ENCODE data around the gene RAB3B.

The RAB3B gene

GRCh38 chr1:51955797-51956527 lies 34.5 kb downstream of the RAB3B start:
- Histone ChIP-seq H4K20me1 (ENCODE audit: insufficient read depth, low read length) (no peaks in the 10 kb centered on the region), H2AFZ (ENCODE audit: low read length) (no peak overlapping the region), H3K4me3 (ENCODE audit: low read depth, low read length, poor library complexity, severe bottlenecking) (no peak overlapping the region), H3K27me3 (ENCODE audit: insufficient read depth, low read length) (no peaks in the 10 kb centered on the region), H3K4me1 (ENCODE audit: insufficient read depth, low read length, severe bottlenecking) (peaks cover 16% of the 10 kb centered on the region), H3K9me3 (ENCODE audit: low read length) (no peaks in the 10 kb centered on the region), H3F3A (ENCODE audit: insufficient read depth, low read length) (no peaks in the 10 kb centered on the region), H3K4me2 (ENCODE audit: low read length) (no peak overlapping the region), H3K27ac (ENCODE audit: low read depth, low read length, poor library complexity, severe bottlenecking) (no peak overlapping the region), H3K9me2 (ENCODE audit: low read depth, low read length) (no peaks in the 10 kb centered on the region), H3K79me2 (ENCODE audit: insufficient read depth, low read length) (no peaks in the 10 kb centered on the region), H3K36me3 (ENCODE audit: insufficient read depth, low read length) (no peaks in the 10 kb centered on the region), H3K9ac (ENCODE audit: low read length) (no peak overlapping the region)
- TF ChIP-seq CTCF (IDR thresholded peaks at IDR 0.05; ENCODE audit: low read length) (no peak), EZH2 (IDR thresholded peaks at IDR 0.05; ENCODE audit: borderline replicate concordance, low read length) (no peak)

- Histone ChIP-seq H4K20me1 (ENCODE audit: insufficient read depth, low read length) (no peaks in the 10 kb centered on the region), H3K27me3 (ENCODE audit: insufficient read depth, low read length) (no peaks in the 10 kb centered on the region; the same call in 1 of the 2 replicates), H3K27ac (ENCODE audit: low read depth, low read length, poor library complexity, severe bottlenecking) (no peak overlapping the region), H3K4me3 (ENCODE audit: low read depth, low read length, poor library complexity, severe bottlenecking) (no peak overlapping the region), H3K9me2 (ENCODE audit: low read depth, low read length) (no peaks in the 10 kb centered on the region), H3F3A (ENCODE audit: insufficient read depth, low read length) (no peaks in the 10 kb centered on the region), H3K9ac (ENCODE audit: low read length) (no peak overlapping the region), H3K36me3 (ENCODE audit: insufficient read depth, low read length) (no peaks in the 10 kb centered on the region), H3K4me2 (ENCODE audit: low read length) (no peak overlapping the region), H3K4me1 (ENCODE audit: insufficient read depth, low read length, severe bottlenecking) (peaks cover 7% of the 10 kb centered on the region), H3K9me3 (ENCODE audit: low read length) (peaks cover 2% of the 10 kb centered on the region), H2AFZ (ENCODE audit: low read length) (no peak overlapping the region), H3K79me2 (ENCODE audit: insufficient read depth, low read length) (no peaks in the 10 kb centered on the region)
- TF ChIP-seq CTCF (IDR thresholded peaks at IDR 0.05; ENCODE audit: low read length): no peak
- TF ChIP-seq EZH2 (IDR thresholded peaks at IDR 0.05; ENCODE audit: borderline replicate concordance, low read length): no peak
Observed at GRCh38 chr1:51954783-51955182, 35.7 kb downstream of the RAB3B start.

- H3K79me2 ChIP-seq (ENCODE audit: insufficient read depth, low read length): no peaks in the 10 kb centered on the region
- no peak overlapping the region for H3K9ac ChIP-seq (ENCODE audit: low read length)
- H3K4me2 ChIP-seq (ENCODE audit: low read length): no peak overlapping the region
- H3K27me3 ChIP-seq (ENCODE audit: insufficient read depth, low read length): no peaks in the 10 kb centered on the region; the same call in 1 of the 2 replicates
- peaks cover 5% of the 10 kb centered on the region for H3K9me3 ChIP-seq (ENCODE audit: low read length)
- H3K9me2 ChIP-seq (ENCODE audit: low read depth, low read length): no peaks in the 10 kb centered on the region
- H3K27ac ChIP-seq (ENCODE audit: low read depth, low read length, poor library complexity, severe bottlenecking): no peak overlapping the region
- no peaks in the 10 kb centered on the region for H4K20me1 ChIP-seq (ENCODE audit: insufficient read depth, low read length)
- H3F3A ChIP-seq (ENCODE audit: insufficient read depth, low read length): no peaks in the 10 kb centered on the region
- no peak overlapping the region for H3K4me3 ChIP-seq (ENCODE audit: low read depth, low read length, poor library complexity, severe bottlenecking)
- H3K4me1 ChIP-seq (ENCODE audit: insufficient read depth, low read length, severe bottlenecking): peaks cover 7% of the 10 kb centered on the region
- no peaks in the 10 kb centered on the region for H3K36me3 ChIP-seq (ENCODE audit: insufficient read depth, low read length)
- TF ChIP-seq EZH2 (IDR thresholded peaks at IDR 0.05; ENCODE audit: borderline replicate concordance, low read length): no peak
- no peak for TF ChIP-seq CTCF (IDR thresholded peaks at IDR 0.05; ENCODE audit: low read length)
- no peak overlapping the region for H2AFZ ChIP-seq (ENCODE audit: low read length)
Observed at GRCh38 chr1:51953079-51953478, 37.4 kb downstream of the RAB3B start.
